Bronchial epithelial cell (primary cell): ENCODE measurements around the gene ARID4B. TPM values are rescaled to one million over a fixed set of nuclear protein-coding genes. Genes with fewer than 3 reads are reported as not detected.
A peak's percentile ranks its signal among the peaks of the same experiment; 100 is the strongest.
"Not testable (repeated sequence)": the region's sequence is repeated elsewhere in the genome, so short reads cannot be mapped to it uniquely, and the experiment has no call there.

ENCODE experiments used
- DNase-seq: peaks from one replicate; pipeline ENCODE4 v3.0.0-alpha.2; 2010; ENCODE audit warnings: low read depth
- FAIRE-seq: peaks from 2 replicates; lab custom pipeline; 2011; peaks lifted over from hg19 to GRCh38; lab: Jason Lieb, UNC
- H3K27me3 ChIP-seq: 2 replicates; pipeline ENCODE4 v1.5.1; 2011; ENCODE audit warnings: low read length; ENCODE audit not compliant: control insufficient read depth, insufficient read depth
- H3K36me3 ChIP-seq: 2 replicates; pipeline ENCODE4 v1.5.1; 2011; ENCODE audit warnings: low read length; ENCODE audit not compliant: control insufficient read depth, insufficient read depth
- H3K4me3 ChIP-seq: 2 replicates; pipeline ENCODE4 v1.5.1; 2011; ENCODE audit warnings: mild to moderate bottlenecking, low read depth, low read length, control low read depth
- CTCF ChIP-seq: IDR thresholded peaks from 2 replicates; pipeline ENCODE4 v1.5.1; 2011; ENCODE audit warnings: mild to moderate bottlenecking, moderate library complexity, low read length, control low read depth, inconsistent platforms; ENCODE audit not compliant: insufficient read depth, severe bottlenecking
- total RNA-seq: library from RNA; depleted of rRNA; stranded (reverse); fragments of >200 nt; gene quantifications from 2 replicates; pipeline ENCODE4 v1.2.1, GENCODE V29; 2014

The ARID4B gene
- total RNA-seq, 1 donor from 2014 or later, result 11.8 TPM

- Histone ChIP-seq H3K36me3 (peaks cover 12% of the 10 kb centered on the region), H3K27me3 (no peaks in the 10 kb centered on the region), H3K4me3 (peak overlapping the region; percentile 67)
- FAIRE-seq, result no peak
- no peak for DNase-seq
- TF ChIP-seq CTCF, result no peak
Observed at GRCh38 chr1:235161685-235162327, 166.2 kb downstream of the ARID4B start.

GRCh38 chr1:235160957-235161684 is 166.9 kb downstream of the ARID4B start, which contains the start of gene RBM34:
Gene RBM34 (minus strand): TSS chr1:235161250. CDS start chr1:235161226, 24 bp downstream.
- FAIRE-seq (no peak), DNase-seq (peak; percentile 84)
- TF ChIP-seq CTCF, result peak; percentile 15
- Histone ChIP-seq H3K36me3 (peaks cover 13% of the 10 kb centered on the region), H3K27me3 (no peaks in the 10 kb centered on the region), H3K4me3 (peak within 1 kb of the TSS; percentile 67)

- FAIRE-seq (no peak), DNase-seq (peak; percentile 67)
- TF ChIP-seq CTCF, result no peak
- no peaks in the 10 kb centered on the region for H3K27me3 ChIP-seq
- peaks cover 13% of the 10 kb centered on the region for H3K36me3 ChIP-seq
- peak overlapping the region; percentile 67 for H3K4me3 ChIP-seq
Observed at GRCh38 chr1:235160383-235160956, 167.5 kb downstream of the ARID4B start.

GRCh38 chr1:235159930-235160329 is 168.0 kb downstream of the ARID4B start:
- not testable (repeated sequence) for FAIRE-seq, DNase-seq, H3K27me3 ChIP-seq
- peaks cover 13% of the 10 kb centered on the region for H3K36me3 ChIP-seq
- H3K4me3 ChIP-seq, result peak overlapping the region; percentile 67

GRCh38 chr1:235159284-235159683 is 168.7 kb downstream of the ARID4B start:
- not testable (repeated sequence) for H3K27me3 ChIP-seq, H3K4me3 ChIP-seq, DNase-seq, FAIRE-seq
- H3K36me3 ChIP-seq, result peaks cover 13% of the 10 kb centered on the region

GRCh38 chr1:235158680-235159079 is 169.3 kb downstream of the ARID4B start:
- FAIRE-seq, result no peak
- TF ChIP-seq CTCF, result no peak
- H3K27me3 ChIP-seq, result no peaks in the 10 kb centered on the region
- no peak overlapping the region for H3K4me3 ChIP-seq
- H3K36me3 ChIP-seq, result peaks cover 15% of the 10 kb centered on the region
- DNase-seq, result no peak
